GM13976 (cell line): Measurements from ENCODE around the gene SYNE2.

Experiments used
- DNase-seq: peaks from one replicate; pipeline ENCODE4 v3.0.0; 2012; ENCODE audit warnings: low spot score
- CTCF ChIP-seq: IDR thresholded peaks from 2 replicates; pipeline ENCODE4 v1.5.1; 2012; ENCODE audit warnings: borderline replicate concordance, mild to moderate bottlenecking; ENCODE audit not compliant: insufficient read depth; ENCODE audit errors: extremely low read depth, missing control alignments, control extremely low read depth
- in situ Hi-C: fragments of 300-500 bp; cut with MboI; formaldehyde crosslinking; loops from one replicate; pipeline ENCODE4 v1.12.0; 2022; ENCODE audit warnings: low sequenced_read_pairs, mixed read lengths, inconsistent platforms; ENCODE audit not compliant: unreplicated experiment

The SYNE2 gene

GRCh38 chr14:64221391-64222003, 368.7 kb downstream of the SYNE2 start:
- in situ Hi-C loops: no loop called here
- DNase-seq: no peak
- no peak for TF ChIP-seq CTCF

DNA sequence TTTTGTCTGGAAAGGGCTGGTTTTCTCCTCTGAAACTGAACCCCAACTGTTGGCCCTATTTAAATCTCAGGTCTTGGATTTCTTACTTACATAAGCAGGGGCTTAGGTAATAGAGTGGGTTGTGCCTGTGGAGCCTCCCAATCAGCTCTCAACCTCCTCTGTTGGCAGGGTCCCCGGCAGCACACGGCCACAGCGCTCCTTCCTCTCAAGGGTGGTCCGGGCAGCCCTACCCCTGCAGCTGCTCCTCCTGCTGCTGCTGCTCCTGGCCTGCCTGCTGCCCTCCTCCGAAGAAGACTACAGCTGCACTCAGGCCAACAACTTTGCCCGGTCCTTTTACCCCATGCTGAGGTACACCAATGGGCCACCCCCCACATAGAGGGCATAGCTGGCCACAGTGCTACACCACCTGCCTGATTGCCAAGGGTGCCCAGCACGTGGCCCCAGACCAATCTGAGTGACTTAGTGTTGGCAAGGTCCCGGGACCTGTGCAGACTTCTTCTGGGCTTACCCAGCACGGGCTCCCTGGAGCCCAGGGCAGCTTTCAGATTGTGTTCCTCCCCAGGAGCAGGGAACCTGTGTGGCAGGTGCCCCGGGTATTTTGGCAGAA, 372.4 kb downstream of the SYNE2 start:
- in situ Hi-C loops: no loop called here
- TF ChIP-seq CTCF: no peak
- DNase-seq: no peak

GRCh38 chr14:64227856-64228255, 375.1 kb downstream of the SYNE2 start:
- in situ Hi-C loops: no loop called here
- no peak for TF ChIP-seq CTCF
- DNase-seq: no peak

- no peak for TF ChIP-seq CTCF
- in situ Hi-C loops: no loop called here
- DNase-seq: no peak
Measured at GRCh38 chr14:64229489-64229888, 376.7 kb downstream of the SYNE2 start.

GRCh38 chr14:64232095-64232838, 379.5 kb downstream of the SYNE2 start:
- TF ChIP-seq CTCF: no peak
- in situ Hi-C loops: no loop called here

DNA sequence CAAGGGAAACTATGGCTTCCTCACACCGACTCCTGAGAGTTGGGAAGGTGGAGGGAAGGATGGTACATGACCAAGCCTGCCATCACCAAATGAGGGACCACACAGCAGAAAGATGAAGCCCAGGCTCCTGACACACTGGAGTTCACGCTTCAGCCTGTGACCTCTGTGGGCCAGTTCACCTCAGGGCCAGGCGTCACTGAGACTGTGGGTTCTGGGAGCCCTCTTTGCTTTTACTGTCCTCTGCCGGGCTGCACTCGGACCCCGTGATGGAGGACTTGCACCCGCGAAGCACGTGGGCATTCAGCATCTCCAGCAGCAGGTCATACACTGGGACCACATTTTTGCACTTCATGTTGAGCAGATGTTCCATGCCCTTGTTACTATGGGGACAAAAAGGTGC, 380.1 kb downstream of the SYNE2 start:
- in situ Hi-C loops: no loop called here
- TF ChIP-seq CTCF: no peak
- DNase-seq: no peak

More at GRCh38 chr14:64232095-64232838, 379.5 kb downstream of the SYNE2 start:
- no peak for DNase-seq
